HepG2 (cell line): ENCODE results near the gene RGSL1. TPM values are rescaled to one million over a fixed set of nuclear protein-coding genes. Genes with fewer than 3 reads are reported as not detected.

ENCODE experiments used
- ATAC-seq: fragments of 200-7000 bp; cut with Tn5 transposase; 3 replicates; pipeline ENCODE4 v1.9.1; 2020; ENCODE audit warnings: mild to moderate bottlenecking, moderate library complexity
- BruUV-seq: library from RNA; stranded (reverse); fragments of 400-500 nt; replicated peaks from 2 replicates; lab custom pipeline; 2021; lab: Mats Ljungman, UMichigan
- CTCF ChIA-PET: fragments of 300-600 bp; formaldehyde crosslinking; extraction: SDS; loops from one replicate; lab custom pipeline; 2021; ENCODE audit warnings: low total read pairs, inconsistent platforms, low intra/inter-chr PET ratio; lab: Yijun Ruan, JAX
- POLR2A ChIA-PET: fragments of 350-600 bp; sonication (Branson Sonifier 250); formaldehyde crosslinking; loops from one replicate; lab custom pipeline; 2020; ENCODE audit warnings: antibody characterized with exemption, inconsistent platforms; lab: Yijun Ruan, JAX
- DNase-seq: peaks from one replicate; pipeline ENCODE4 v3.0.0-alpha.2; 2015; ENCODE audit warnings: low spot score
- FAIRE-seq: peaks from 3 replicates; lab custom pipeline; 2011; peaks lifted over from hg19 to GRCh38; lab: Jason Lieb, UNC
- H2AFZ ChIP-seq: one replicate; pipeline ENCODE4 v1.6.1; 2011; ENCODE audit warnings: low read length, inconsistent platforms
- H3K27ac ChIP-seq: fragments of 300-600 bp; 3 replicates; pipeline ENCODE4 v1.8.0; 2011; ENCODE audit warnings: mixed run types, mild to moderate bottlenecking, mixed read lengths, low read length, inconsistent platforms; ENCODE audit not compliant: insufficient read depth; ENCODE audit errors: extremely low read length
- H3K27me3 ChIP-seq, 2 experiments: fragments of 200-600 bp in 1 of 2; 2 replicates in 1 of 2; 3 replicates in 1 of 2; pipeline versions ENCODE4 v1.6.0 to v1.8.0; 2011; ENCODE audit warnings: low read length in 2 of 2, mild to moderate bottlenecking in 2 of 2, moderate library complexity in 2 of 2, inconsistent platforms in 1 of 2; ENCODE audit not compliant: insufficient read depth in 2 of 2, control insufficient read depth in 1 of 2
- H3K36me3 ChIP-seq, 2 experiments: fragments of 200-600 bp in 1 of 2; replicated peaks in 1 of 2; 2 replicates in 1 of 2; 3 replicates in 1 of 2; pipeline versions ENCODE4 v1.5.1 to v1.8.0; 2011; ENCODE audit warnings: low read length in 2 of 2, inconsistent platforms in 1 of 2; ENCODE audit not compliant: insufficient read depth in 2 of 2, control insufficient read depth in 1 of 2
- H3K4me1 ChIP-seq: 2 replicates; pipeline ENCODE4 v1.5.1; 2012; ENCODE audit warnings: low read length, inconsistent platforms; ENCODE audit not compliant: insufficient read depth
- H3K4me2 ChIP-seq: 2 replicates; pipeline ENCODE4 v1.6.0; 2011; ENCODE audit warnings: low read depth, low read length, inconsistent platforms
- H3K4me3 ChIP-seq, 3 experiments: fragments of 200-600 bp in 1 of 3; sonication (generic), shearing (Covaris generic) in 1 of 3; replicated peaks in 1 of 3; 2 replicates each; pipeline ENCODE4 v1.5.1; 2011 to 2016; ENCODE audit warnings: low read length in 3 of 3, inconsistent platforms in 2 of 3, low read depth in 2 of 3, mild to moderate bottlenecking in 2 of 3, control low read depth in 1 of 3, mixed read lengths in 1 of 3; ENCODE audit not compliant: insufficient read depth in 1 of 3
- H3K79me2 ChIP-seq: one replicate; pipeline ENCODE4 v1.6.1; 2011; ENCODE audit warnings: low read length, inconsistent platforms; ENCODE audit not compliant: insufficient read depth
- H3K9ac ChIP-seq: 2 replicates; pipeline ENCODE4 v1.6.0; 2011; ENCODE audit warnings: mild to moderate bottlenecking, low read depth, low read length, inconsistent platforms; ENCODE audit not compliant: insufficient read depth
- H3K9me3 ChIP-seq: 2 replicates; pipeline ENCODE4 v1.5.1; 2012; ENCODE audit warnings: mild to moderate bottlenecking, low read length
- H4K20me1 ChIP-seq: 2 replicates; pipeline ENCODE4 v1.6.0; 2011; ENCODE audit warnings: inconsistent platforms, mild to moderate bottlenecking, low read length, moderate library complexity; ENCODE audit not compliant: insufficient read depth
- ADNP ChIP-seq: sonication (generic); formaldehyde crosslinking; IDR thresholded peaks from 2 replicates; pipeline ENCODE4 v1.4.0; 2020; ENCODE audit warnings: missing genetic modification reagents
- DNMT3B ChIP-seq: conservative IDR thresholded peaks from 2 replicates; pipeline ENCODE4 v1.6.1; 2016; ENCODE audit warnings: missing biosample characterization, control low read depth
- E2F5 ChIP-seq: sonication (generic); formaldehyde crosslinking; conservative IDR thresholded peaks from 2 replicates; pipeline ENCODE4 v1.4.0; 2020; ENCODE audit warnings: missing genetic modification reagents
- KLF13 ChIP-seq: sonication (generic); formaldehyde crosslinking; IDR thresholded peaks from 2 replicates; pipeline ENCODE4 v1.4.0; 2020; ENCODE audit warnings: mild to moderate bottlenecking, missing genetic modification reagents
- NR2F2 ChIP-seq: IDR thresholded peaks from 2 replicates; pipeline ENCODE4 v1.6.1; 2012; ENCODE audit warnings: low read depth, inconsistent platforms, borderline replicate concordance
- ZBTB34 ChIP-seq: sonication (generic); formaldehyde crosslinking; IDR thresholded peaks from 2 replicates; pipeline ENCODE4 v1.8.0; 2022; ENCODE audit warnings: mild to moderate bottlenecking, missing genetic modification reagents
- ZNF280D ChIP-seq: sonication (generic); formaldehyde crosslinking; IDR thresholded peaks from 2 replicates; pipeline ENCODE4 v1.5.1; 2020; ENCODE audit warnings: mild to moderate bottlenecking, missing genetic modification reagents
- ZNF543 ChIP-seq: sonication (generic); formaldehyde crosslinking; IDR thresholded peaks from 2 replicates; pipeline ENCODE4 v1.4.0; 2020; ENCODE audit warnings: mild to moderate bottlenecking, missing genetic modification reagents
- ZNF83 ChIP-seq: sonication (generic); formaldehyde crosslinking; IDR thresholded peaks from 2 replicates; pipeline ENCODE4 v1.4.0; 2020; ENCODE audit warnings: missing genetic modification reagents, mild to moderate bottlenecking, borderline replicate concordance
- ZNF878 ChIP-seq: sonication (generic); formaldehyde crosslinking; IDR thresholded peaks from 2 replicates; pipeline ENCODE4 v1.8.1; 2023; ENCODE audit warnings: mild to moderate bottlenecking, missing genetic modification reagents, moderate library complexity
- WGBS: methylation state at CpG from one replicate; pipeline ENCODE4 v1.1.6; 2017; ENCODE audit warnings: low lambda C conversion rate; 5-methylcytosine and 5-hydroxymethylcytosine counted together
- in situ Hi-C: cut with HindIII; loops from 2 replicates; pipeline ENCODE4 v1.10.0; 2017; ENCODE audit warnings: low pct_unique_long_range_greater_than_20kb; ENCODE audit not compliant: extremely low pct_ligation_motif_present
- intact Hi-C: fragments of 100-400 bp; cut with micrococcal nuclease; formaldehyde crosslinking; loops from one replicate; pipeline ENCODE4 v1.10.0; 2022; ENCODE audit not compliant: unreplicated experiment
- polyA plus RNA-seq, 8 experiments: library from polyadenylated mRNA; depleted of rRNA in 3 of 8; stranded (reverse) in 7 of 8; unstranded in 1 of 8; fragments of >200 nt; fragmentation: Illumina TruSeq in 4 of 8; extraction: Trizol in 4 of 8; gene quantifications; 2 replicates each; pipeline versions ENCODE4 v1.2.1 to v1.2.3, GENCODE V29; 2011 to 2016; ENCODE audit warnings: low read depth in 4 of 8, missing spikeins in 1 of 8, mixed read lengths in 1 of 8; ENCODE audit not compliant: insufficient read depth in 1 of 8
- total RNA-seq, 5 experiments: library from RNA; depleted of rRNA; stranded (reverse); fragments of >200 nt; fragmentation: Illumina TruSeq; extraction: Trizol; gene quantifications; 2 replicates each; pipeline ENCODE4 v1.2.3, GENCODE V29; 2016; ENCODE audit warnings: low read depth in 1 of 5

The RGSL1 gene
- total and polyA plus RNA-seq, 2 of the 13 experiments (the other 11 are each of a cell fraction or from before 2014, with no cell fraction given) = not detected

GRCh38 chr1:182556279-182556678 is 106.3 kb downstream of the RGSL1 start (continued):
- TF ChIP-seq ZNF280D = no peak

- H3K79me2 ChIP-seq = no peaks in the 10 kb centered on the region
- no peak overlapping the region for H3K4me2 ChIP-seq
- no TSS peak for BruUV-seq
- H3K4me3 ChIP-seq = no peak overlapping the region
- in situ Hi-C loops (no loop called here), intact Hi-C loops (no loop called here)
- no peaks in the 10 kb centered on the region for H3K9me3 ChIP-seq
- H2AFZ ChIP-seq = no peak overlapping the region
- DNase-seq = no peak
- no peak for FAIRE-seq
- no peak for ATAC-seq
- no peaks in the 10 kb centered on the region for H4K20me1 ChIP-seq
- no peak overlapping the region for H3K9ac ChIP-seq
- H3K27me3 ChIP-seq = no peaks in the 10 kb centered on the region; a peak in 1 of 5 replicates
- ChIA-PET CTCF (no interaction called here), POLR2A (no interaction called here)
- no peaks in the 10 kb centered on the region for H3K36me3 ChIP-seq
- no peaks in the 10 kb centered on the region for H3K4me1 ChIP-seq
- WGBS = 4% methylated on average over 4 of the region's 7 CpGs
- no peak overlapping the region for H3K27ac ChIP-seq
- TF ChIP-seq KLF13 = no peak
- TF ChIP-seq E2F5 (CRISPR knock-in tag) = no peak
- TF ChIP-seq DNMT3B (CRISPR knock-in tag) = no peak
- TF ChIP-seq NR2F2 = no peak
- TF ChIP-seq ZNF83 (CRISPR knock-in tag) = no peak
- TF ChIP-seq ZNF543 = no peak
- no peak for TF ChIP-seq ADNP
- no peak for TF ChIP-seq ZBTB34 (CRISPR knock-in tag)
- TF ChIP-seq ZNF878 (CRISPR knock-in tag) = no peak
These were observed 110.5 kb downstream of the RGSL1 start for GRCh38 chr1:182560392-182560984.
